Vagina (tissue), 2 donors: ENCODE results near the gene SH2D3C.

Source experiments
- CTCF ChIP-seq, 3 experiments: fragments of 450-650 bp in 2 of 3; fragments of 200-600 bp in 1 of 3; sonication (generic) in 1 of 3; IDR thresholded peaks; one replicate each; pipeline ENCODE4 v1.5.1; 2017 to 2019; ENCODE audit warnings: antibody characterized with exemption in 3 of 3, mild to moderate bottlenecking in 2 of 3, moderate library complexity in 2 of 3
- POLR2A ChIP-seq, 2 donors: fragments of 450-650 bp; IDR thresholded peaks; one replicate each; pipeline ENCODE4 v1.6.1; 2017; ENCODE audit warnings: antibody characterized with exemption in 2 of 2, mild to moderate bottlenecking in 2 of 2, moderate library complexity in 2 of 2

GRCh38 chr9:127767909-127768331 is 10.5 kb downstream of the SH2D3C start:
- TF ChIP-seq CTCF (IDR thresholded peaks at IDR 0.05), result no peak
- TF ChIP-seq POLR2A (IDR thresholded peaks at IDR 0.05), result no peak
